ENCODE measurements around the gene STARD9.

- TF ChIP-seq CTCF (IDR thresholded peaks at IDR 0.05; ENCODE audit: insufficient read depth, low read depth, low read length) (no peak), EZH2 (IDR thresholded peaks at IDR 0.05; ENCODE audit: insufficient read depth, low read length) (no peak)
These were observed 115.9 kb downstream of the STARD9 start for GRCh38 chr15:42691308-42691707.
